Measurements from ENCODE around the gene ATXN10. TPM values are rescaled to one million over a fixed set of nuclear protein-coding genes. Genes with fewer than 3 reads are reported as not detected.

ATXN10 gene
- total RNA-seq, 1 experiment from 2014 or later, result 303 TPM

DNA sequence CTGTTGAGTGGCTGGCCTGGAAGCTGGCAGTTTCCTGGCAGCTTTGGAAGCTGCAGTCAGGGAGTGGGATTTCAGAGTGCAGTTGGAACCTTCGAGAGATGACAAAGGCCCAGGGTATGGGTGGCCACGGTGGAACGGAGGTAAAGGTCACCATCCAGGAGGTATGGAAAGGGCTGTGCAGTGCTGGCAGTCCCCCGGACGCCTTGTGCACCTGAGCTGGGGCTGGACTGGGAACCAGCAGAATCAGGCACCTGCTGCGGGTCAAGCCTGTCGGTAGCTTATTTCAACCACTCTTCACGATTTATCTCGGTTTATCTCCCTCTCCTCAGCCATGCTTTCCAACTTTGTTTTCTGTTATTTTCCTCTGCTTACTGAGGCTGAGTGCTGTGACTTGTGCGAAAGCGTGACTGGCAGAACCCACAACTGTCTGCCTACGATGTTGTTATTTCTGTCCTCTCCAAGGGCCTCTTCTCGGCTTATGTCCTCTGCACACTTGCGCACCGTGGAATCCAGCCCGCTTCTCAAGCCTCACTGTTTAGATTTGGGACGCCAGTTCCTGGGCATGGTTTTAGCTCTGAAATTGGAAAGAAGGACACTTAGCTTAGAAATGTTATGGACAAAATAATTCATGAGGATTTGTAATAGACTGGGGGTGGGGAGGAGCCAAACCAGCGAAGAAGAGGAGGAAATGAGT lies 24.0 kb upstream of the ATXN10 start:
- Histone ChIP-seq H3K36me3 (ENCODE audit: low read depth) (no peaks in the 10 kb centered on the region), H4K20me1 (ENCODE audit: insufficient read depth) (no peaks in the 10 kb centered on the region), H3K9me2 (ENCODE audit: insufficient read depth) (no peaks in the 10 kb centered on the region), H3K27ac (no peak overlapping the region), H3K27me3 (ENCODE audit: insufficient read depth, low read depth) (no peaks in the 10 kb centered on the region), H3K4me1 (replicated peaks; ENCODE audit: insufficient read depth) (peaks cover 27% of the 10 kb centered on the region), H3F3A (ENCODE audit: insufficient read depth, low read depth) (peaks cover 7% of the 10 kb centered on the region; the same call in 1 of the 2 replicates), H3K9me3 (ENCODE audit: insufficient read depth, low read depth) (no peaks in the 10 kb centered on the region), H3K79me2 (ENCODE audit: low read depth) (no peaks in the 10 kb centered on the region), H3K4me3 (no peak overlapping the region), H3K4me2 (no peak overlapping the region), H2AFZ (no peak overlapping the region)
- BruUV-seq (replicated peaks), result no TSS peak
- TF ChIP-seq, protein P1, sequence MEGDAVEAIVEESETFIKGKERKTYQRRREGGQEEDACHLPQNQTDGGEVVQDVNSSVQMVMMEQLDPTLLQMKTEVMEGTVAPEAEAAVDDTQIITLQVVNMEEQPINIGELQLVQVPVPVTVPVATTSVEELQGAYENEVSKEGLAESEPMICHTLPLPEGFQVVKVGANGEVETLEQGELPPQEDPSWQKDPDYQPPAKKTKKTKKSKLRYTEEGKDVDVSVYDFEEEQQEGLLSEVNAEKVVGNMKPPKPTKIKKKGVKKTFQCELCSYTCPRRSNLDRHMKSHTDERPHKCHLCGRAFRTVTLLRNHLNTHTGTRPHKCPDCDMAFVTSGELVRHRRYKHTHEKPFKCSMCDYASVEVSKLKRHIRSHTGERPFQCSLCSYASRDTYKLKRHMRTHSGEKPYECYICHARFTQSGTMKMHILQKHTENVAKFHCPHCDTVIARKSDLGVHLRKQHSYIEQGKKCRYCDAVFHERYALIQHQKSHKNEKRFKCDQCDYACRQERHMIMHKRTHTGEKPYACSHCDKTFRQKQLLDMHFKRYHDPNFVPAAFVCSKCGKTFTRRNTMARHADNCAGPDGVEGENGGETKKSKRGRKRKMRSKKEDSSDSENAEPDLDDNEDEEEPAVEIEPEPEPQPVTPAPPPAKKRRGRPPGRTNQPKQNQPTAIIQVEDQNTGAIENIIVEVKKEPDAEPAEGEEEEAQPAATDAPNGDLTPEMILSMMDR (conservative IDR thresholded peaks at IDR 0.05), result no peak
- TF ChIP-seq EZH2 (IDR thresholded peaks at IDR 0.05; ENCODE audit: low read depth), result no peak
- intact Hi-C loops (cut with micrococcal nuclease; ENCODE audit: unreplicated experiment), result loop anchor here (10.0 kb wide), 2 partner anchors 187 to 467 kb away; no protein-coding TSS in a partner anchor
- ChIA-PET POLR2A (ENCODE audit: unreplicated experiment) (no interaction called here), CTCF (no interaction called here)
- DNase-seq, result no peak

DNA sequence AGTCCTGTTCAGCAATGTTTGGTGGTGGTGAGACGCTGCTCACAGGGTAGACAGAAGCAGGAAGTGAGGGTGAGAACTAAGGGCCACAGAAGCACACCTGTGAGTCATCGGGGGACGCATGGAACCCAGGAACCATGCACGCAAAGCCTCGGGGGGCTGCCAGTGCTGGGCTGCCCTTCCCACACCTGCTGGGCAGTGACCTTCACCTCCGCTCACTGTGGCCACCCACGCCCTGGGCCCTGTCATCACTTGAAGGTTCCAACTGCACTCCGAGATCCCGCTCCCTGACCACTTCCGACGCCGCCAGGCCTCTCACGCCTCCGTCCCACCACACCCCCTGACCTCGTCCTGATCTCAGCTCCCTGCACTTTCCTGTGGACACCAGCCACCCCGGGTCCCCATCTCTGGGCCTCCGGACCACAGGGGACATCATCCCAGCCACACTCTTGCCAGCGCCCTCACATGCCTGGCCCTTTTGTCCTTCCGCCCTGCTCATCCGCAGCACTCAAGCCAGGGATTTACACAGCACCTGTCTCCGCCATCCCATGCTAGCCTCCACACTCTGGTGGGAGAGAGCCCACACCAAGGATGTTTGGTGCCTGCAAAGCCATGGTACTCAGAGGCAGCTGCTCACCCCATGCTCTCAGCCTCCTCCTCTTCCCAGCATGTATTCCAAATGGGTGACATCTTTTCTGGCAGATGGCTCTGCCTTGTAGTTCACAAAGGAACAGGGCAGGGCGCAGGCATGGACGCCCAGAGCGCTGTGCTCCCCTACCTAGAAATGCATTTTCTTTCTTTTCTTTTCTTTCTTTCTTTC lies 23.1 kb upstream of the ATXN10 start:
- no peak for DNase-seq
- Histone ChIP-seq H3K4me1 (replicated peaks; ENCODE audit: insufficient read depth) (peaks cover 19% of the 10 kb centered on the region), H3K27ac (no peak overlapping the region), H3F3A (ENCODE audit: insufficient read depth, low read depth) (no peaks in the 10 kb centered on the region; the same call in 1 of the 2 replicates), H3K4me2 (no peak overlapping the region), H3K4me3 (no peak overlapping the region), H4K20me1 (ENCODE audit: insufficient read depth) (no peaks in the 10 kb centered on the region), H3K27me3 (ENCODE audit: insufficient read depth, low read depth) (no peaks in the 10 kb centered on the region), H3K9me2 (ENCODE audit: insufficient read depth) (no peaks in the 10 kb centered on the region), H3K9me3 (ENCODE audit: insufficient read depth, low read depth) (no peaks in the 10 kb centered on the region), H3K79me2 (ENCODE audit: low read depth) (no peaks in the 10 kb centered on the region), H3K36me3 (ENCODE audit: low read depth) (no peaks in the 10 kb centered on the region), H2AFZ (no peak overlapping the region)
- intact Hi-C loops (cut with micrococcal nuclease; ENCODE audit: unreplicated experiment), result loop anchor here (10.0 kb wide), 2 partner anchors 186 to 466 kb away; no protein-coding TSS in a partner anchor
- no TSS peak for BruUV-seq (replicated peaks)
- no peak for TF ChIP-seq EZH2 (IDR thresholded peaks at IDR 0.05; ENCODE audit: low read depth)
- TF ChIP-seq, protein P1 (conservative IDR thresholded peaks at IDR 0.05), result no peak
- POLR2A ChIA-PET (ENCODE audit: unreplicated experiment), result interaction anchor here (0.7 kb wide), 1 partner anchor 44 kb away, joined by 9 read pairs; no protein-coding TSS in a partner anchor
- CTCF ChIA-PET, result interaction anchor here (0.6 kb wide), 1 partner anchor 273 kb away, joined by 8 read pairs; no protein-coding TSS in a partner anchor

DNA sequence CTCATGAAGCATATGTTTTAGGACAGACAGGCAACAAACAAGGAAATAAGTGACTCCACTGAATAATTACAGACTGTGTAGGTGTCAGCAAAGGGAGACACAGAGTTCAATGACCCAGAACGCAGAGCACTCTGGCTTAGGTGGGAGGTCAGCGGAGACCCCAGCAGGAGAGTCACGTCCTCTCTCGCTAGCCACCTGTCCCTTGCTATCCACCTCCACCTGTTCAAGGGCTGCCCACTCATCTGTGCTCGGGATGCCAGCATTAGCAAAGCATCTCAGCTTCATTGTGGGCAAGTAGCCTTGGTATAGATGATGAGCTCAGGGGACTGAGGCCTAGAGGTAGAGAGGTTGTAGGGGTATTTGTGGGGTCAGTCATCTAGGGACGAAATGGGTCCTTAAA lies 21.8 kb upstream of the ATXN10 start:
- no peaks in the 10 kb centered on the region for H3K27me3 ChIP-seq (ENCODE audit: insufficient read depth, low read depth)
- no peaks in the 10 kb centered on the region for H3K79me2 ChIP-seq (ENCODE audit: low read depth)
- no peaks in the 10 kb centered on the region; the same call in 1 of the 2 replicates for H3F3A ChIP-seq (ENCODE audit: insufficient read depth, low read depth)
- no peaks in the 10 kb centered on the region for H3K36me3 ChIP-seq (ENCODE audit: low read depth)
- H2AFZ ChIP-seq, result no peak overlapping the region
- no peak overlapping the region for H3K27ac ChIP-seq
- intact Hi-C loops (cut with micrococcal nuclease; ENCODE audit: unreplicated experiment), result loop anchor here (10.0 kb wide), 2 partner anchors 185 to 465 kb away; no protein-coding TSS in a partner anchor
- DNase-seq, result no peak
- no peaks in the 10 kb centered on the region for H3K9me2 ChIP-seq (ENCODE audit: insufficient read depth)
- TF ChIP-seq, protein P1 (conservative IDR thresholded peaks at IDR 0.05), result no peak
- TF ChIP-seq EZH2 (IDR thresholded peaks at IDR 0.05; ENCODE audit: low read depth), result no peak
- POLR2A ChIA-PET (ENCODE audit: unreplicated experiment), result no interaction called here
- H3K9me3 ChIP-seq (ENCODE audit: insufficient read depth, low read depth), result no peaks in the 10 kb centered on the region
- no TSS peak for BruUV-seq (replicated peaks)
- H4K20me1 ChIP-seq (ENCODE audit: insufficient read depth), result no peaks in the 10 kb centered on the region
- CTCF ChIA-PET, result no interaction called here
- peaks cover 17% of the 10 kb centered on the region for H3K4me1 ChIP-seq (replicated peaks; ENCODE audit: insufficient read depth)
- no peak overlapping the region for H3K4me3 ChIP-seq
- H3K4me2 ChIP-seq, result no peak overlapping the region

Measured in PC-9 (cell line).